A549 (cell line): ENCODE data around the gene RPTOR.

ENCODE experiments used
- BCL3 ChIP-seq: fragments of >200 bp; sonication (Bioruptor Twin); formaldehyde crosslinking; IDR thresholded peaks from 3 replicates; pipeline ENCODE4 v1.6.1; 2016
- MAZ ChIP-seq: fragments of 150-350 bp; IDR thresholded peaks from 2 replicates; pipeline ENCODE4 v1.6.1; 2014; ENCODE audit warnings: antibody characterized with exemption, low read depth, low read length, borderline replicate concordance
- RAD21 ChIP-seq, 2 experiments: fragments of >200 bp in 1 of 2; sonication (Bioruptor Twin) in 1 of 2; formaldehyde crosslinking in 1 of 2; IDR thresholded peaks in 1 of 2; conservative IDR thresholded peaks in 1 of 2; 2 replicates in 1 of 2; 3 replicates in 1 of 2; pipeline ENCODE4 v1.6.1; 2012 to 2018; ENCODE audit warnings: inconsistent platforms in 1 of 2
- RFX5 ChIP-seq: fragments of 450-650 bp; IDR thresholded peaks from 2 replicates; pipeline ENCODE4 v1.7.1; 2014; ENCODE audit warnings: antibody characterized with exemption, mild to moderate bottlenecking, moderate library complexity

GRCh38 chr17:80546267-80546666 lies 1.6 kb downstream of the RPTOR start:
- TF ChIP-seq RFX5 (no peak), MAZ (no peak), BCL3 (no peak), RAD21 (conservative IDR thresholded peaks at IDR 0.05 in 1 of 2, IDR thresholded peaks at IDR 0.05 in 1 of 2) (no peak)
